ENCODE data around the gene SLC35F4.
"Not testable (repeated sequence)": the region's sequence is repeated elsewhere in the genome, so short reads cannot be mapped to it uniquely, and the experiment has no call there.

The SLC35F4 gene

GRCh38 chr14:57865403-57866198 is at the start of gene SLC35F4:
TSS of gene SLC35F4 (minus strand) at chr14:57866092.
- DNase-seq (ENCODE audit: low spot score) = no peak

- DNase-seq (ENCODE audit: low spot score) = no peak
Observed at GRCh38 chr14:57909626-57910025, 43.7 kb upstream of the SLC35F4 start.

- DNase-seq (ENCODE audit: low spot score) = no peak
Observed at GRCh38 chr14:57903954-57904353, 38.1 kb upstream of the SLC35F4 start.

- no peak for DNase-seq (ENCODE audit: low spot score)
Observed at GRCh38 chr14:57898837-57899572, 33.1 kb upstream of the SLC35F4 start.

GRCh38 chr14:57897144-57897748 is 31.4 kb upstream of the SLC35F4 start:
- DNase-seq (ENCODE audit: low spot score) = no peak

GRCh38 chr14:57889245-57889644 is 23.4 kb upstream of the SLC35F4 start:
- DNase-seq (ENCODE audit: low spot score) = peak; percentile 34

- peak; percentile 40 for DNase-seq (ENCODE audit: low spot score)
Observed at GRCh38 chr14:57884175-57884574, 18.3 kb upstream of the SLC35F4 start.

- no peak for DNase-seq (ENCODE audit: low spot score)
Observed at GRCh38 chr14:57883061-57883460, 17.2 kb upstream of the SLC35F4 start.

GRCh38 chr14:57879516-57879915 is 13.6 kb upstream of the SLC35F4 start:
- no peak for DNase-seq (ENCODE audit: low spot score)

GRCh38 chr14:57875985-57876384 is 10.1 kb upstream of the SLC35F4 start:
- DNase-seq (ENCODE audit: low spot score) = no peak

- DNase-seq (ENCODE audit: low spot score) = no peak
Observed at GRCh38 chr14:57875296-57875695, 9.4 kb upstream of the SLC35F4 start.

GRCh38 chr14:57871459-57872080 is 5.7 kb upstream of the SLC35F4 start:
- DNase-seq (ENCODE audit: low spot score) = peak; percentile 77

GRCh38 chr14:57870686-57871457 is 5.0 kb upstream of the SLC35F4 start:
- no peak for DNase-seq (ENCODE audit: low spot score)

- no peak for DNase-seq (ENCODE audit: low spot score)
Observed at GRCh38 chr14:57869617-57870016, 3.7 kb upstream of the SLC35F4 start.

- DNase-seq (ENCODE audit: low spot score) = no peak
Observed at GRCh38 chr14:57866199-57866705, 360 bp upstream of the SLC35F4 start.

GRCh38 chr14:57865066-57865402 is 858 bp downstream of the SLC35F4 start:
- no peak for DNase-seq (ENCODE audit: low spot score)

- DNase-seq (ENCODE audit: low spot score) = no peak
Observed at GRCh38 chr14:57864659-57865058, 1.2 kb downstream of the SLC35F4 start.

GRCh38 chr14:57863471-57863870 is 2.4 kb downstream of the SLC35F4 start:
- DNase-seq (ENCODE audit: low spot score) = no peak

GRCh38 chr14:57855666-57856065 is 10.2 kb downstream of the SLC35F4 start:
- DNase-seq (ENCODE audit: low spot score) = not testable (repeated sequence)

- no peak for DNase-seq (ENCODE audit: low spot score)
Observed at GRCh38 chr14:57854571-57854970, 11.3 kb downstream of the SLC35F4 start.

- no peak for DNase-seq (ENCODE audit: low spot score)
Observed at GRCh38 chr14:57851354-57851753, 14.5 kb downstream of the SLC35F4 start.

- DNase-seq (ENCODE audit: low spot score) = no peak
Observed at GRCh38 chr14:57848786-57849185, 17.1 kb downstream of the SLC35F4 start.

Data from RKO (cell line).